Activated CD8-positive, alpha-beta T cell treated with anti-CD3 and anti-CD28 coated beads for 36 hours (primary cell): Measurements from ENCODE around the gene IQGAP3. TPM values are rescaled to one million over a fixed set of nuclear protein-coding genes. Genes with fewer than 3 reads are reported as not detected.

Experiments used
- ATAC-seq: fragments of 200-7000 bp; cut with Tn5 transposase; one replicate; pipeline ENCODE4 v1.10.0; 2021; ENCODE audit warnings: mild to moderate bottlenecking, moderate library complexity
- CTCF ChIA-PET: fragments of 350-600 bp; sonication (Branson Sonifier 250); formaldehyde crosslinking; loops from one replicate; lab custom pipeline; 2021; ENCODE audit warnings: antibody characterized with exemption; lab: Charles Lee
- POLR2A ChIA-PET: fragments of 350-600 bp; sonication (Branson Sonifier 250); formaldehyde crosslinking; loops from one replicate; lab custom pipeline; 2021; ENCODE audit warnings: antibody characterized with exemption; lab: Charles Lee
- DNase-seq: peaks from one replicate; pipeline ENCODE4 v3.0.0-alpha.2; 2020
- H3K27ac Mint-ChIP-seq: one replicate; pipeline ENCODE4 v1.8.0; 2021; ENCODE audit warnings: mild to moderate bottlenecking, mixed read lengths
- H3K27me3 Mint-ChIP-seq: one replicate; pipeline ENCODE4 v1.8.0; 2021; ENCODE audit warnings: mixed read lengths
- H3K36me3 Mint-ChIP-seq: one replicate; pipeline ENCODE4 v1.8.0; 2021; ENCODE audit warnings: low read depth, mixed read lengths
- H3K4me1 Mint-ChIP-seq: one replicate; pipeline ENCODE4 v1.8.0; 2021; ENCODE audit warnings: low read depth, mixed read lengths
- H3K4me3 Mint-ChIP-seq: one replicate; pipeline ENCODE4 v1.8.0; 2021; ENCODE audit warnings: mild to moderate bottlenecking, moderate library complexity, mixed read lengths
- H3K9me3 Mint-ChIP-seq: one replicate; pipeline ENCODE4 v1.8.0; 2021; ENCODE audit warnings: mixed read lengths
- intact Hi-C: fragments of 100-400 bp; cut with micrococcal nuclease; formaldehyde crosslinking; loops from one replicate; pipeline ENCODE4 v1.10.0; 2022
- total RNA-seq, 2 experiments: library from RNA; stranded (reverse); gene quantifications; one replicate each; pipeline ENCODE4 v1.2.3, GENCODE V29; 2021
- TF ChIP-seq, protein P1 (sequence below): fragments of 200-600 bp; IDR thresholded peaks from one replicate; pipeline ENCODE4 v1.8.0; 2022; ENCODE audit warnings: antibody characterized with exemption, mild to moderate bottlenecking

The IQGAP3 gene
- total RNA-seq, 2 experiments from 2014 or later = 14.4 to 14.9 TPM

GRCh38 chr1:156492591-156493080, 79.7 kb downstream of the IQGAP3 start:
- no peak for ATAC-seq
- Mint-ChIP-seq H3K4me1 (peaks cover 97% of the 10 kb centered on the region), H3K36me3 (peaks cover 13% of the 10 kb centered on the region), H3K27me3 (no peaks in the 10 kb centered on the region), H3K27ac (peak overlapping the region; percentile 86), H3K4me3 (peak overlapping the region; percentile 11), H3K9me3 (no peaks in the 10 kb centered on the region)
- ChIA-PET CTCF (interaction anchor here (0.9 to 14.3 kb wide), 5 partner anchors 8 to 135 kb away, joined by 3 to 220 read pairs (median 3); partner anchors contain the start of gene MEF2D), POLR2A (interaction anchor here (0.5 to 15.0 kb wide), 6 partner anchors 7 to 213 kb away, joined by 3 to 245 read pairs (median 4); partner anchors contain the start of genes CRABP2, MEF2D and NAXE)
- DNase-seq = peak; percentile 58
- TF ChIP-seq, protein P1, sequence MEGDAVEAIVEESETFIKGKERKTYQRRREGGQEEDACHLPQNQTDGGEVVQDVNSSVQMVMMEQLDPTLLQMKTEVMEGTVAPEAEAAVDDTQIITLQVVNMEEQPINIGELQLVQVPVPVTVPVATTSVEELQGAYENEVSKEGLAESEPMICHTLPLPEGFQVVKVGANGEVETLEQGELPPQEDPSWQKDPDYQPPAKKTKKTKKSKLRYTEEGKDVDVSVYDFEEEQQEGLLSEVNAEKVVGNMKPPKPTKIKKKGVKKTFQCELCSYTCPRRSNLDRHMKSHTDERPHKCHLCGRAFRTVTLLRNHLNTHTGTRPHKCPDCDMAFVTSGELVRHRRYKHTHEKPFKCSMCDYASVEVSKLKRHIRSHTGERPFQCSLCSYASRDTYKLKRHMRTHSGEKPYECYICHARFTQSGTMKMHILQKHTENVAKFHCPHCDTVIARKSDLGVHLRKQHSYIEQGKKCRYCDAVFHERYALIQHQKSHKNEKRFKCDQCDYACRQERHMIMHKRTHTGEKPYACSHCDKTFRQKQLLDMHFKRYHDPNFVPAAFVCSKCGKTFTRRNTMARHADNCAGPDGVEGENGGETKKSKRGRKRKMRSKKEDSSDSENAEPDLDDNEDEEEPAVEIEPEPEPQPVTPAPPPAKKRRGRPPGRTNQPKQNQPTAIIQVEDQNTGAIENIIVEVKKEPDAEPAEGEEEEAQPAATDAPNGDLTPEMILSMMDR = no peak
- intact Hi-C loops = no loop called here

DNA sequence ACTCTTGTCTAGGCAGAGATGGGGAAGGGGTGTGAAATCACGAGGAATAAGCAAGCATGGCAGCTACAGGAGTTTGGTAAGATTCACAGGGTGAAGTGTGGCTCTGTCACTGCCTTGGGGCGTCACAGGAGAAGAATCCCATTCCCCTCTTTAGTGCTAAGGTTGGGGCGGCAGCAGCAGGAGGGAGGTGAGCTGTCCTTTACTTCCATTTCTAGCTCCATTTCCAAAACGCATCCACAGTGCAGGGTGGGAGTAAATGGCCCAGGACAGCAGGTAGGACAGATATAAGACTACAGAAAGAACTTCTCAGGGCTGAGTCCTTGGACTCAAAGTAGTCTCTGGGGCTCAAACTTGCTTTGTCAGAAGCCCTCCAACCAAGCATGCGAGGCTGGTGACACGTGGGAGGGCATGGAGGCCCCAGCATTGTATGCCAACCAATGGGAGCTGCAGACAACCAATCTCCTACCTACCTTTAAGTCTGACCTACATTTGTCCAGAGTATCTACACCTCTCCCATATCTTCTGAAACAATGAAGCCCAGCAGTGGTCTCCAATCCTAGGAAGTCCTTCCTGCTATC, 80.3 kb downstream of the IQGAP3 start:
- H3K9me3 Mint-ChIP-seq = no peaks in the 10 kb centered on the region
- peaks cover 97% of the 10 kb centered on the region for H3K4me1 Mint-ChIP-seq
- intact Hi-C loops = no loop called here
- ChIA-PET POLR2A (interaction anchor here (0.5 to 15.0 kb wide), 5 partner anchors 8 to 316 kb away, joined by 3 to 245 read pairs (median 5); partner anchors contain the start of genes CRABP2, MEF2D and NAXE), CTCF (interaction anchor here (0.9 to 14.3 kb wide), 7 partner anchors 9 to 198 kb away, joined by 3 to 220 read pairs (median 3); partner anchors contain the start of gene MEF2D)
- no peak overlapping the region for H3K4me3 Mint-ChIP-seq
- peaks cover 16% of the 10 kb centered on the region for H3K36me3 Mint-ChIP-seq
- ATAC-seq = no peak
- H3K27ac Mint-ChIP-seq = peak overlapping the region; percentile 86
- DNase-seq = no peak
- no peaks in the 10 kb centered on the region for H3K27me3 Mint-ChIP-seq
- TF ChIP-seq, protein P1 = no peak

GRCh38 chr1:156491151-156491949, 81.0 kb downstream of the IQGAP3 start:
- TF ChIP-seq, protein P1 = no peak
- H3K27me3 Mint-ChIP-seq = no peaks in the 10 kb centered on the region
- intact Hi-C loops = no loop called here
- H3K36me3 Mint-ChIP-seq = peaks cover 20% of the 10 kb centered on the region
- peak overlapping the region; percentile 86 for H3K27ac Mint-ChIP-seq
- ChIA-PET POLR2A (interaction anchor here (1.1 to 15.0 kb wide), 4 partner anchors 9 to 317 kb away, joined by 3 to 245 read pairs (median 6); partner anchors contain the start of genes MEF2D and NAXE), CTCF (interaction anchor here (0.9 to 14.3 kb wide), 8 partner anchors 10 to 198 kb away, joined by 3 to 220 read pairs (median 4); partner anchors contain the start of gene MEF2D)
- H3K4me3 Mint-ChIP-seq = no peak overlapping the region
- DNase-seq (no peak), ATAC-seq (no peak)
- peaks cover 97% of the 10 kb centered on the region for H3K4me1 Mint-ChIP-seq
- H3K9me3 Mint-ChIP-seq = no peaks in the 10 kb centered on the region

DNA sequence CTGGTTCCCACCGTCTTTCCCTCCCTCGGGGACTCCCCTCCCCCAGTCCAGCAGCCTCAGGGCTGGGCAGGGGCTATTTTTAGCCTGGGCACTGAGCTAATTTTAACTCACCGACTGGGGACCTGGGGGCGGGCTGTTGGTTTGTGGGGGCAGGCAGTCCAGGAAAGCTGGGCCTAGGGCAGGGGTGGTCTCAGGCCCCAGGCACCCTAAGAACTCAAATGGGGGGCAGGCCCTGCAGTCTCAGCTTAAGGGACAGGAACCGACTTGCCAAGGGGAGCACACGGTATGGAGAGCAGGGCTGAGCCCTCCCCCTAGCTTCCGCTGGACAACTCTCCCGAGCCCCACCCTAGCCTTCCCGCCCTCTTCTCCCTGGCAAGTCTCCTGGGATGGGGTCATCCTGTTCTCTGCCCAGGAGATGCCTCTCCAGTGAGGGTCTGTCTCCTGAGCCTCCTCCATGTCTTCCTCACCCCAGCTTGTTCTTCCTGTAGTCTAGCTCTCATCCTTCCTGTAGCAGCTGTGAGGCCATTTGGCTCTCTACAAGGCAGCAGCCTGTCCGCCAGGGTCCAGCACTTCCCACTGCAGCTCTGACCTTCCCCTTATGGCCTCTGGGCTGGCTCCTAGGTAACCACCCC, 81.8 kb downstream of the IQGAP3 start:
- H3K27me3 Mint-ChIP-seq = no peaks in the 10 kb centered on the region
- peak overlapping the region; percentile 48 for H3K4me3 Mint-ChIP-seq
- ATAC-seq (no peak), DNase-seq (no peak)
- peak overlapping the region; percentile 86 for H3K27ac Mint-ChIP-seq
- ChIA-PET CTCF (interaction anchor here (0.6 to 14.3 kb wide), 10 partner anchors 10 to 170 kb away, joined by 3 to 220 read pairs (median 4); partner anchors contain the start of gene MEF2D), POLR2A (interaction anchor here (3.4 to 15.0 kb wide), 2 partner anchors 10 to 17 kb away, joined by 17 to 245 read pairs; partner anchors contain the start of gene MEF2D)
- H3K36me3 Mint-ChIP-seq = peaks cover 22% of the 10 kb centered on the region
- intact Hi-C loops = no loop called here
- H3K4me1 Mint-ChIP-seq = peaks cover 93% of the 10 kb centered on the region
- TF ChIP-seq, protein P1 = no peak
- H3K9me3 Mint-ChIP-seq = no peaks in the 10 kb centered on the region
